NCI-H128 (cell line): ENCODE data around the gene IMMP2L.
"Not testable (repeated sequence)": the region's sequence is repeated elsewhere in the genome, so short reads cannot be mapped to it uniquely, and the experiment has no call there.

Experiments
- DNase-seq: peaks from one replicate; lab custom pipeline; 2025; ENCODE audit not compliant: unreplicated experiment; lab: John Stamatoyannopoulos, UW

Gene IMMP2L

DNA sequence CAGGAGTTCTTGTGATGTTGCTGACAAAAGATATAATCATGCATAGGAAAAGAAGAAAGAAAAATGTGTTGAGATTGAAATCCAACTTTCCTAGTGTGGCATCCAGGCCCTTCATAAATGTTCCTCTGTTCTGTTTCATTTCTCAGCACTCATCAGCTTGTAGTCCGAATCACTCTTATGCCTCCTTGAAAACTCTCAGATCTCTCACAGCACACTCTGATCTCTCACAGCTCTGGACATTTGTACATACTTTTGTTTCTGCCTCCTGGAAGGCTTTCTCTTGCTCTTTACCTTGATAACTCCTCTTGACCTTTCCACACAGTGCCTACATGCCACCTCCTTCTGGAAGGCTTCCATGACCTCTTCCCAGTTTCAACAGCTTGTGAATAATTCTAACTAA lies 880.4 kb downstream of the IMMP2L start:
- DNase-seq = no peak

DNA sequence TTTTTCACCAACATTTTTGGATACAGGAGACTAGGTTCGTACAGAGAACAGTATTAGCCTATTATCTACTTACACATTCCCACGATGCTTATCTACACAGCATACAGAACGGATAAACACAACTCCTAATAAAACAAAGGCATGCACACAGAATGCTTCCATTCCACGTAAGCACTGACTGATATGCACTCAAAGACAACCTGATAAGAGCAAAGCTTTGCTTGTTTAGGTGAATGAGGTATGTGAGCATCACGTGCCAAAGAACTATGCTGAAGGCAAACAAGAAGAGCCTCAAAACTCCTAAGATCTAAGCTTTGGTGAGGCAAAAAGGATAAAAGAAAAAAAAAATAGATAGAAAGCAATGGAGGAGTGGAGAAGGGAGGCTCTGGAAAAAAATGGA lies 884.9 kb downstream of the IMMP2L start:
- DNase-seq = no peak

GRCh38 chr7:110676785-110677184 lies 885.5 kb downstream of the IMMP2L start:
- DNase-seq = no peak

DNA sequence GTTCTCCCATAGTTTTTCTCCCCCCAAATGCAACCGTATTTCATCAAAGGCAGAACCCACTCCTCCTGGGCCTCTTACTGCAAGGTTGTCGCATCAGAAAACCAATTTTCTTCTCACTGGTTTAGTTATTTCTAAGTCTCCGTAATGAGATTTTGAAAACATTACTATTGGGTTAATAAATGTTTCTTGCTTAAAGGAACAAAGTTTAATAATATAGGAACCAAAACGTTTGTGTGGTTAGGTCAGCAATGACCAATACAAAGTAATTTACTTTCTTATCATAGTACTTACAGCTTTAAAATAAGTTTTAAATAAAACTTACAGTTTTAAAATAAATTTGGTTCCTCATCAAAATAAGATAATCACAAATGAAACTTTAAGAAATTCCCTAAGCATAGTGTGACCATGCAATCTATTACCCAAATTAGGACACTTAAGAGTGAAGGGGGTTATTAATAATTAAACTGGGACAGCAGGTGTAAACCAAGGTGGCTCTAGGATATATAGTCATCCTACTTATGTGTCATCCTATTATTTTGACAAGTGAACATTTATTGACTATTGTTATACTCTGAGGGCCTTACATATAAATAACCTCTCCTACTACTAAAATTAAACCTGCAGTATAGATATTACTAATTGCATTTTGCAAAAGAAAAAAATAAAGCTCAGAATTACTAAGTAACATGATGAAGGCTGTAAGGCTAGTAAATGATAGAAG lies 886.7 kb downstream of the IMMP2L start:
- DNase-seq = no peak

DNA sequence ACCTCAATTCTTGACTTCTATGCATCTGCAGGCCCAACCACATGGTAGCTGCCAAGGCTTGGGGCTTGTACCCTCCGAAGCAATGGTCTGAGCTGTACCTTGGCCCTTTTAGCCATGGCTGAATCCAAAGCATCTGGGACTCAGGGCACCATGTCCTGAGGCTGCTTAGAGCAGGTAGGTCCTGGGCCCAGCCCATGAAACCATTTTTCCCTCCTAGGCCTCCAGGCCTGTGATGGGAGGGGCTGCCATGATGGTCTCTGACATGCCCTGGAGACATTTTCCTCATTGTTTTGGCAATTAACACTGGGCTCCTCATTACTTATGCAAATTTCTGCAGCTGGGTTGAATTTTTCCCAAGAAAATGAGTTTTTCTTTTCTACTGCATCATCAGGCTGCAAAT lies 889.1 kb downstream of the IMMP2L start:
- no peak for DNase-seq

- DNase-seq = no peak
These were observed 892.9 kb downstream of the IMMP2L start for GRCh38 chr7:110669410-110669809.

- DNase-seq = no peak
These were observed 897.5 kb downstream of the IMMP2L start for GRCh38 chr7:110664803-110665202.

DNA sequence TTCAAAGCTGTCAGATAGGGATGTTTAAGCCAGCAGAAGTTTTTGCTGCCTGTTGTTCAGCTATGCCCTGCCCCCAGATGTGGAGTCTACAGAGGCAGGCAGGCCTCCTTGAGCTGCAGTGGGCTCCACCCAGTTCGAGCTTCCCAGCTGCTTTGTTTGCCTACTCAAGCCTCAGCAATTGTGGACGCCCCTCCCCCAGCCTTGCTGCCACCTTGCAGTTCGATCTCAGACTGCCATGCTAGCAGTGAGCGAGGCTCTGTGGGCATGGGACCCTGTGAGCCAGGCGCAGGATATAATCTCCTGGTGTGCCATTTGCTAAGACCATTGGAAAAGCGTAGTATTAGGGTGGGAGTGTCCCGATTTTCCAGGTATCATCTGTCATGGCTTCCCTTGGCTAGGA lies 901.7 kb downstream of the IMMP2L start:
- DNase-seq = not testable (repeated sequence)

DNA sequence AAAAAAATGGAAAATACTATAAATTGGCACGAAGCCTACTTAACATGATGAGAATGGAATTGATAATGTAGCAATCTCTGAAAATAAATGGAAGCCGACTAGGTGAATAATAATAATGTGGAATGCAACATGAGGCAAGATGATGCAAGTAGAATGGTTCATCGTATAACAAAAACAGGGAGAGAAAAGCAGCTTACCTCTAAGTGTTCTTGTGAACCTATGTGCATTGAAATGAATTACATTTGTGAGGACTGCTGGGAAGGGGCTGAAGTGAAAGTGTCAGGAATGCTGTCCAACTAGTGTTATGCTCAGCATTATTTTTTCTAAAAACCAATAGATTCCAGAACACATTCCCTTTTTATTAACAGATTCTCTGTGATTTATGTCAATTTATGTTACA lies 912.0 kb downstream of the IMMP2L start:
- DNase-seq = no peak

DNA sequence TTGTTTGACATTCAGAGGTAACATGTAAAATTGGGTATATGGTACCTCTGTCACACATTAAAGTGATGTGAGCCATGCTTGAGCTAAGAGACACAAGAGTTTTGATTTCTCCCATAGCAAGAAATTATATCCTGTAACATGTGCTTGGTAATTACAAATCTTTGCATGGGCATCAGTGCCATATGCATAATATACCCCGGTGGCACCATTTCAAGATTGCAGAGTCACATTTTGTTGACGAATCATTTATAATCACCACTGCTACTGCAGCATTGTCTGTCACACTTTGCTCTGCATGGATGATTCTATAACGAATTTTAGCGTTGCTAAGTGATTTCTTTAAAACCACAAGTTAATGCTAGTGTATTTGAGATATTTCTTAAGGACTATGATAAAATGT lies 915.0 kb downstream of the IMMP2L start:
- no peak for DNase-seq

DNA sequence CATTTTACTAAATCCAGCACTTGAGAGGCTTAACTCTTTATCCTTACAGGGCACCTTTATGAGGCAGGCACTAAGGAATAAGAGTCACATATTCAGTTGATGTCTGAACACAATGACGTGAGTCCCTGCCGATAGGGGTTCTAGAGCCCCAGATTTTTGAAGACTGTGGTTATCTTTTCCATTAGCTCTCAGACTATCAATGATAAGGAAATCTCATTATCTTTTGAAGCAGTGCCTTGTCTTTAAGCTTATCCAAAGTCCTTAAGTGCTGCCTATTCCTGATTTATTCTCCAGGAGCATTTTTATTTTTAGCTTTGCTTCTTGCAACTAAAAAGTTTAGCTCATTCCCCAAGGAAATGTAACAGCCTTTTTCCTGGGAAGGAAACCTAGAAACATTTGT lies 915.5 kb downstream of the IMMP2L start:
- no peak for DNase-seq

DNA sequence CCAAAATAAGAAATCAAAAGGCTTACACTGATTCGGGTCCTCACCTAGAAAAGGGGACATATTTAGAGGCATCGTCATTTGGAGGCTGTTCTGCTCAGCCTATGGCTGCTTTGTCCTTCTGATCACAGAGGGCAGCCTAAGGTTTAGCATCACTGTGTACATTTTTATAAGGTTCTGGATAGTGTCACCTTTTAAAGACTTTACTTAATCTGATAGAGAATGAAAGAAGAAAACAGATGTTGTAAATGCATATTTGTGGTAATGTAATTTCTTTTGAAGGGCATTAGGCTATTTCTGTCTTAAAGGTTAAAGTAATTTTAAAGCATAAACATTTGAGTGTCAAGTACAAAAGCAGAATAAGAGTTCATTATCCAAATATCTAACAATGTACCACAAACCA lies 916.7 kb downstream of the IMMP2L start:
- no peak for DNase-seq

- no peak for DNase-seq
These were observed 917.2 kb downstream of the IMMP2L start for GRCh38 chr7:110645060-110645459.

DNA sequence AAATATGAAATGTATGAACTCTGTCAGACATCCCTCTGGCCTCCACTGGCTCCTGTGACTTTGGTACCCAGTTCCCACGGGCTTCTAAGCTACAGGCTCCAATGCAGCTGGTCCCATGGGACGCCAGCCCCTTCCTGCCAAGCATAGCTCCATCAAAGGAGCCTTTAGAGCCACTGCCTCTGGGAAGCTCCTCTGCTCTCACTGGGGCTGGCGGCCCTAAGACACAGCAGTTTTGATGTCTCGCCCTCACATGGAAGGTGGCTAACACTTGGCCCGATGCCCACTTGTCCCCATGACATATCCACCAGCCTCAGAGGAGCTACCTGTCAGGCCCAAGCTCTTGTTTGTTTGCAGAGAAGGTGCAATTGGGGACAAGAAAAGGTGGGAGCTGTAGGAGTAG lies 925.0 kb downstream of the IMMP2L start:
- no peak for DNase-seq

DNA sequence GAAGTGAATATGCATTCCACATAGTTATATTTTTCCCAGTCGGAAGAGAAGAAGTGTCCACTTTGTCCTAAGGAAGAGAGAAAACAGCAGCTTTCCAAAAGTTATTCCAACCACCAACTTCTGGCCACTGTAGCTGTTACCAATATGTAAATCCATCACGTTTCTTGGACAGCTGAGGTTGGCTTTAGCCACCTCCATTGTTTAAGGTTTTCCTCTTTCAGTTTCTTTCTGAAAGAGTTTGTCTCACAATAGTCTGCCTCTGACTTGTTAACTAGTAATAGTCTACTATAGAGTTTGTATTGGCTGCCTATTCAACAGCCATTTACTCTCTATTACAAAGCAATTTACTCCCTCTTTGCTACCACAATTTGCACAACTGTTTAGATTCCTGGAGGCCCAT lies 929.0 kb downstream of the IMMP2L start:
- no peak for DNase-seq

- DNase-seq = no peak
These were observed 935.9 kb downstream of the IMMP2L start for GRCh38 chr7:110626414-110626813.

GRCh38 chr7:110625294-110625693 lies 937.0 kb downstream of the IMMP2L start:
- DNase-seq = no peak

- DNase-seq = no peak
These were observed 938.9 kb downstream of the IMMP2L start for GRCh38 chr7:110623436-110623835.

GRCh38 chr7:110621289-110621688 lies 941.0 kb downstream of the IMMP2L start:
- no peak for DNase-seq

- no peak for DNase-seq
These were observed 942.1 kb downstream of the IMMP2L start for GRCh38 chr7:110620110-110620735.
